Activated CD4-positive, alpha-beta T cell treated with anti-CD3 and anti-CD28 coated beads, Interleukin-2, amount 50 U/mL, for 4 hours (primary cell): ENCODE measurements around the gene BPIFB1.

Source experiments
- DNase-seq, 2 experiments: peaks; one replicate each; pipeline ENCODE4 v3.0.0-alpha.2; 2020

Gene BPIFB1, protein sequence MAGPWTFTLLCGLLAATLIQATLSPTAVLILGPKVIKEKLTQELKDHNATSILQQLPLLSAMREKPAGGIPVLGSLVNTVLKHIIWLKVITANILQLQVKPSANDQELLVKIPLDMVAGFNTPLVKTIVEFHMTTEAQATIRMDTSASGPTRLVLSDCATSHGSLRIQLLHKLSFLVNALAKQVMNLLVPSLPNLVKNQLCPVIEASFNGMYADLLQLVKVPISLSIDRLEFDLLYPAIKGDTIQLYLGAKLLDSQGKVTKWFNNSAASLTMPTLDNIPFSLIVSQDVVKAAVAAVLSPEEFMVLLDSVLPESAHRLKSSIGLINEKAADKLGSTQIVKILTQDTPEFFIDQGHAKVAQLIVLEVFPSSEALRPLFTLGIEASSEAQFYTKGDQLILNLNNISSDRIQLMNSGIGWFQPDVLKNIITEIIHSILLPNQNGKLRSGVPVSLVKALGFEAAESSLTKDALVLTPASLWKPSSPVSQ

DNA sequence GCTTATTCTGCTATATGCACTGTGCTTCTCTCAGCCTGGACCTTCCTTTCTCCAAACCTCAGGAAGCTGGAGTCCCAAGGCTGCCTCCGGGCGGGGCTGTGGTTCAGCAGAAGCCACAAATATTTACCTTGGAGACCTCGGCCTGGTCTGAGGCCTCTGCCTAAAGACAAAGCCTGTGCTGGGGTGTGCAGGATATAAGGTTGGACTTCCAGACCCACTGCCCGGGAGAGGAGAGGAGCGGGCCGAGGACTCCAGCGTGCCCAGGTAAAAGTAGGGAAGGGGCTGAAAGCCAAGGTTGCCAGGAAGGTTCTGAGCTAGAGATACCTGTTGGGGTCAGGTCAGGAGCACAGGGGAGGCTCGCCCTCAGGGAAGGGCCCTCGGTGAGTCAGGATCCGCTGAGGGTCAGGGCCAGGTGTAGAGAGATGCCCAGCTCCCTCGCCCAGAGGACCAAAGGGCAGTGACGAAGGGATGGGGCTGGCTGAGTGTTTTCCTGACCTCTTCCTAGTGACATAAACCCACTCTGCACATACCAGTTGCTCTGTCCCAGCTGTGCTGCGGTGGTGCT, at the start of gene BPIFB1:
TSS of gene BPIFB1 (plus strand) at position 224 of the 565 bp plus-strand sequence. CDS start 2,860 bp downstream, outside the sequence.
- DNase-seq, result no peak

DNA sequence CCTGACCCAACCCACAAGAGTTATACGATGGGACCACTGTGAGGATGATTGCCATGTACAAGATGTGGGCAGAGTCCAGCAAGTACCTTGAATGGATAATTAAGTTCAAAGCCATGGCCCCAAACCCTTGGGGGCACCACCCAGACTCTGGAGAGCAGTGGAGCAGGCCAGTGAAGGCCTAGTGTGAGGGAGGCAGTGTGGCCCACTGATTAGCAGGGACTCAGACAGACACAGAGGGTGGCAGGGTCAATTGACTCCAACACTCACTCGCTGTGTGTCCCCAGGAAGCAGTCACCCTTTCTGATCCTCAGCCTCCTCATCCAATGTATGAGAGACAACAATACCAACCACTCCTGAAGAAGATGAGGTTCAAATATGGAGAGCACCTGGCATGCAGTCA, 49.0 kb upstream of the BPIFB1 start:
- no peak for DNase-seq

DNA sequence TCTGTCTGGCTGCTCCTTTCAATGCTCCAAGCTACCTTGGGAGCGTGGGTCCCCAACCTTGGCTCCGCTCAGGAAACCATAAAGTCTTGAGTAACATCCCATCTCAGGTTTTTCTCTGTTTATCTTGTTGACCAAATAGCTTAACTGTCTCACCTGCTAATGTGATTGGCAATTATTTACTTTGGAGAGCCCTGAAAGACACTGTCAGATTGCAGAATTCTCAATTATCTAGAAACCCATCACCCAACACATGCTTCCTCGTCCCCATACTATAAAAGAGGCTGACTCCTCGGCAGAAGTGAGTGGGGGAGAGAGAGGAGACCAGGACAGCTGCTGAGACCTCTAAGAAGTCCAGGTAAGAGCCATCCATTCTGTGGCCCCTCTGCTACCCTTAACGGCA, 47.3 kb upstream of the BPIFB1 start, which contains the start of gene BPIFA1:
TSS of gene BPIFA1 (plus strand) at position 301 of the 400 bp plus-strand sequence. CDS start 1,716 bp downstream, outside the sequence.
- DNase-seq, result no peak

DNA sequence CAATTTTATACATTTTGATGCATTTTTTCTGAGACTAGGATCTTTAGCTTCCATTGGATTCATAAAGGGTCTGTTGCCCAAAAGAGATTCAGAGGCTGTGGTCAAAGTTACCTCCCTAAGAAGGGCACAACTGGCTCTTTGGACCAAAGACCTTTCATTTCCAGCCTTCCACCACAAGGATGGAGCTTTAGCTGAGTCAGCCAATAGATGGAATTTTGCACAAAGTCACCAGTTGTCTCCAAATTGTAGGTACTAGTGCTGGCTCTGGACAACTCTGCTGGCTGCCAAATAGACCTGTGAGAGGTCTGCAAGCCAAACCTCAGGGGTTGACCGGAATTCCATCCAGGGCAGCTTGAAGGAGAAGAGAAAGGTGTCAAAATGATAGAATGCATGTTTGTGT, 46.7 kb upstream of the BPIFB1 start:
- DNase-seq, result no peak

DNA sequence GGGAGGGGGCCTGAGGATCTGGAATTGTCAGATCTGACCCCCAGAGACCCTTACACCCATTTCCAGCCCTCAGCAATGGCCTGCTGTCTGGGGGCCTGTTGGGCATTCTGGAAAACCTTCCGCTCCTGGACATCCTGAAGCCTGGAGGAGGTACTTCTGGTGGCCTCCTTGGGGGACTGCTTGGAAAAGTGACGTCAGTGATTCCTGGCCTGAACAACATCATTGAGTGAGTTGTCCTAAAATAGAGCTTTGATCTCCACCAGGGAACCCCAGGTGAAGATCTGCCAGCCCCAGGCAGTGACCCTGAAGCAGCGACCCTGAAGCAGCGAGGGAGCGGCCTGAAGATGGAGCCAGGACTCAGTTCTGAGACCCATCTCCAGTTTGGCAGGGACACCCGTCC, 45.0 kb upstream of the BPIFB1 start:
- DNase-seq, result no peak

DNA sequence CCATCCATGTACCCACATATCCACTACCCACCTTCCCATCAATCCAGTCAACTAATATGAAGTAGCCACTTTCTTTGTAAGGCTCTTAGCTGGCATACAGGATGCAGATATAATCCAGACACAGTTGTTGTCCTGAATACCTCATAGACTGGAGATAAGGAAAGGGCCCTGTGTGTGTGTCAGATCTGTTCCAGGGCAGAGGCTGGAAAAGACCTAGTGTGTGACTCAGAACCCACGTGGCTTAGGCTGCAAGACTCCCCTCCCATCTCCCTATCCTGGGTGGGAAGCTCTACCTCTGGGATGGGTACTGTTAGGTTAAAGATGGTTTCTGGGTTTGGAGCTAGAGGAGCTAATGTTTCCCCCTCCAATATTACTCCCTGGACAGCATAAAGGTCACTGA, 43.6 kb upstream of the BPIFB1 start:
- no peak for DNase-seq

DNA sequence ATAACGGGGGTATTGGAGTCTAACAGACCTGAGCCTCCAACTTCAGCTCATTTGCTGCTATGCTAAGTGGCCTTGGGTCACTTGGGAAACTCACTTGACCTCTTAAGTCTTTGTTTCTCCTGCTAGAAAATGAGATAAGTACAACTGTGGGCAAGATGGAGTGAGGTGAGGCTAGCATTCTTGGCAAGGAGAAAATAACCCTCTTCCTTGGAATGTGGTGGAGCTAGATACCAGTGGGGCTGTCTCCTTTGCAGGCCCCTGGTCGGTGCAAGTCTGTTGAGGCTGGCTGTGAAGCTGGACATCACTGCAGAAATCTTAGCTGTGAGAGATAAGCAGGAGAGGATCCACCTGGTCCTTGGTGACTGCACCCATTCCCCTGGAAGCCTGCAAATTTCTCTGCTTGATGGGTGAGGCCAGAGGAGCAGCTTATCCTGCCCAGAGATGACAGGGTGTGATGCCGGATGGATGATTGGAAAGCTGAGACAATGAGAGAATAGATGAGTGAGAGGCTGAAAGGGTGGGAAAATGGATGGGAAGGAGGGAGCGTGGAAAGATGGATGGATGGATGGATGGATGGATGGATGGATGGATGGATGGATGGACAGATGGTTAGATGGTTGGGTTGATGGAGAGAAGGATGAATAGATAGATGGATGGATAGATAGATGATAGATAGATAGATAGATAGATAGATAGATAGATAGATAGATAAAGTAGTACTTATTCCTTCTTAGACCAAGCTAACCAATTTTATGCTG, 42.9 kb upstream of the BPIFB1 start:
- DNase-seq, result no peak

DNA sequence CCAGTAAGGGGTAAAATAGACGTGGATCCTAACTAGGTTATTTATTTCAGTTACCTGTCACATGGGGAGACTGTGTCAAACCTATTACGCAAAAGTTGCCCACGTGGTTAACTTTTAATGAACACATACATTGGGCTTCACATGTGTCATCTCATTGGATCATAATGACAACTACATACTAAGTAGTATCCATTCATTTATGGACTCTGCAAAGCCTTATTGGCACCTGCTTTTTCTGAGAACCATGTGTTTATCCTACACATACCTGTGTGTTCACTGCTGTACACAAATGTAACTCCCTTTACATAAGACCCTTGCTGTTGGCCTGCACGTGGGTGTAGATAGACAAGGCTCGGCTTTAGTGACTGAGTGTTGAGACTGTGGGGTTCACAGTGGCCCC, 42.1 kb upstream of the BPIFB1 start:
- no peak for DNase-seq

DNA sequence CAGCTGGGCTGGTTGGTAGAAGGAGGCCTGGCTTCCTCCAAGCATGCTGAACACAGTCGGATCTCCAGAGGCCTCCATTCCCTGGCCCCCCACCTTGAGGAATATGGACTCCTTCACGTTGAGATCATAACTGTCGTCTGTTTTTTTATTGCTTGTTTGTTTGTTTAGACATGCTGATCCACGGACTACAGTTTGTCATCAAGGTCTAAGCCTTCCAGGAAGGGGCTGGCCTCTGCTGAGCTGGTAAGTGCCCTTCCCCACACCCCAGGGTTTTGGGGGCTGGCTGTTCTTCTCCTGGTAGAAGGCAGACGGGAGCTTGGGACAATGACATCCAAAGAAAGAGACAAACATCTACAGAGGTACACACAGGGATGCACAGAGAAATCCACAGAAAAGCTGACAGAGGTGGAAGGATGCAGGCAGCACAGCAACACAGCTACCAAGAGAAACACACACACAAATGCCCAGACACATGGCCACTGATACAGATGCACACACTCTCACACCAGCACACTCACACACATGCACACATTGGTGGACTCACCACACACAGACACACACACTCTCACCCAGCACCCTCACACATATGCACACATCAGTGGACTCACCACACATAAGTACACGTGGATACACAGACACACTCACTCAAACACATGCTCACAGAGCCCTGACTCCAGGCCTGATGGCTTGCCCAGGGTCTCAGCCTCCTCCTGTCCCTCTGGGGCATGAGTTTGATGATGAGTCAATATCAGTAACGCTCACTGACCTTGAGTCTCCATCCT, 40.5 kb upstream of the BPIFB1 start:
- DNase-seq, result no peak

DNA sequence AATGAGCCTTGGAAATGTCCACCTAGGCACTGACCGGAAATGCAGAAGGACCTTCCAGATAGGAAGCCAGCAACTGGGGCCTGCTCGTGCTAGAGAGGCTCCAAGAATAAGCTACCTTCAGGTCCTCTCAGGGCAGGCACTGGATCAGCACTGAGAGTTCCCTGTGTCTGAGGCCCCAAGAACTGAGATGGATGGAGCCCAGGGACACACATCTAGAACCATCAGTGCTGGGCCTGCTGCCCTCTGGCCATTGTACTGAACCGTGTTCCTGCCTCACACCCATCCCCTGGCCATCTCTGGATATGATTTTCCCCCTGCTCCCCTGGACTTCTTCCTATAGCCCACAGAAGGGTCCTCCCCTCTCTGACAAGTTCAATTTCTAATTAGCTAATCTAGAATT, 36.9 kb upstream of the BPIFB1 start:
- no peak for DNase-seq

DNA sequence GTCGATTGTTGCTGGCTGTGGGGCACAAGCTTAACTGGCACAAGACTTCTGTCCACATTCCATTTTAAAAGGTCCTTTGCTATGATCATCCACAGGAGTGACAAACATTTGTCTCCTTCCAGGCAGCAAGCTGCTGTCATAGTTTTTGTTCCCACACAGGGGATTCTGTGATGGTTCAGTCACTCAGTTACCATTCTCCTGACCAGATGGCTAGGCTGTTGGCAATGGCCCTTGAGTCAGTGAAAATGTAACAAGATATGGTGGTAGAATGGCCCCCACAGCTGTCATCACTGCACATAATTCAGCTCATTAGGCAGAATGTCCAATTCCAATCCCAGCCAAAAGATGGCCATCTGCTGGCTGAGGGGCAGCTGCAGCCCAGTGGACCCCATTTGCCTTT, 33.6 kb upstream of the BPIFB1 start:
- DNase-seq, result no peak

DNA sequence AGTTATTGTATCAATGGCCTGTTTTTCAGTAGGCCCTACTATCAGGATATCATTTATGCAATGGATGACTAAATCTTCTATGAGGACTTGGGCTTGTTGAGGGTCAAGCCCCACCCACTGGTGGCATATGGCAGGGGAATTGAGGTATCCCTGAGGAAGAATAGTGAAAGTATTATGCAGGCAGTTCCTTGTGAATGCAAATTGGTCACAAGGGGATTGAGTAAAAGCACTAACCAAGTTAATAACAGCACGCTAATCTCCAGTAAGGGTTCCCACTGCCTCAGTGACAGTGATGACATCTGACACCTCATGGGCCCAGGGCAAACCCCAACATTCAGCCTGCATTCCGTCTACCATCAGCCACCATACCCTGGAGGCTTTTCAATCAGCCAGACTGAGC, 32.3 kb upstream of the BPIFB1 start:
- DNase-seq, result no peak

DNA sequence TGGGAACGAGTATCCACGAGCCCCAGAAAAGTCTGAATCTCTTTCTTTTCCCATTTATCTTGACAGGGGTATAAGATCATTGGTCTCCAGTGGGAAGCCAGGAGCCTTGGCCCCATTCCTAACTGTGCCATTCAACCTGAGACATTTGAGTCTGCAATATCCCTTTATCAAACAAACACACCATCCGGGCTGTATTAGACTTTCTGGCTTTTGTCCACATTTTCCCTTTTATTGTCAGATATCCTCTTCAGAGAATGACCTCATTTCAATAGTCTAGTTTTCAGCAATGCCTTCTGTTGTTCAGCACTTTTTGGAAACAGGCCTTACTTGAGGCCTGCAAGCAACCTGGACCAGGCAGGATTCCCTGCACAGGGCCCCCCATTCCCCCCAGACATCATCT, 31.5 kb upstream of the BPIFB1 start:
- DNase-seq, result no peak

DNA sequence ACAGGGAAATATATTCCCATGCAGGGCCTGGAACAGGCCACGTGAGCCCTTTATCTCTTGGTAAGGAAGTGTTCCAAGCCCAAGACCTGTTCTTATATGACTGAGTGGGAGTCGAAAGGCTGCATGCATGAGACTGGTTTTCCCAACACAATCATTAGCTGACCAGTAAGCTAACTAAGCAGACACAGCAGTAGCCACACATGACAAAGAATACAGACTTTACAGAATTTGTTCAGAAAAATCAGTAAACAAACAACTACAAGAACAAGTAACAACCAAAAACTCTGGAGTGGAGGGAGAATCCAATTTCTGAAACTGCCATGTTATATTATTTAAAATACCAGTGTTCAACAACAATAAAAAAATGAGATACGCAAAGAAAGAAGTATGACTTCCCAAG, 30.6 kb upstream of the BPIFB1 start:
- DNase-seq, result no peak

DNA sequence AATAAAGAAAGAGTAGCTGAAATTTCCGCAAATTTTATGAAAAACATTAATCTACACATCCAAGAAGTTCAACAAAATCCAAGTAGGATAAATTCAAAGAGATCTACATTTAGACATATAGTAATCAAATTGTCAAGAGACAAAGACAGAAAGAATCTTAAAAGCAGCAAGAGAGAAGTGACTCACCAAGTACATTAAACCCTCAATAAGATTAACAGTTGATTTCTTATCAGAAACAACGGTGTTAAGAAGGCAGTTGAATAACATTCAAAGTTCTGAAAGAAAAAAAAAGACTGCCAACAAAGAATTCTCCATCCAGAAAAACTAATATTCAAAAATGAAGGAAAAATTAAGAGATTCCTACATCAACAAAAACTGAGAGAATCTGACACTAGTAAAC, 28.0 kb upstream of the BPIFB1 start:
- DNase-seq, result no peak

DNA sequence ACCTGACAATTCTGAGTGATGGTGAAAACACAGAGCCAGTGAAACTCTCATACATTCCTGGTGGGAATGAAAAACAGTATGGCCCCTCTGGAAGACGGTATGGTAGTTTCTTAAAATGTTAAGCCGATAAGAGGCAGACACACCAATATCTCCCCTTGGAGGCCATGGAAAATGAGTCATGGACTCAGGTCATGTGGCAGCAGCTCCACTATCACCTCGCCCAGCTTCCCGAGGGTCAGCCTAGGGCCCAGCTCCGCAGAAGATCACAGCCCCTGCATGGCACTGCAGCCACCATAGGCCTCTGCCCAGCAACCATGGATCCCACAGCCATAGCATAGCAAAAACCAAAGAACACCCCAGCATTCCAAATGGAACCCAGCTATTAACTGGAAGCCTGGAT, 25.8 kb upstream of the BPIFB1 start:
- DNase-seq, result no peak

DNA sequence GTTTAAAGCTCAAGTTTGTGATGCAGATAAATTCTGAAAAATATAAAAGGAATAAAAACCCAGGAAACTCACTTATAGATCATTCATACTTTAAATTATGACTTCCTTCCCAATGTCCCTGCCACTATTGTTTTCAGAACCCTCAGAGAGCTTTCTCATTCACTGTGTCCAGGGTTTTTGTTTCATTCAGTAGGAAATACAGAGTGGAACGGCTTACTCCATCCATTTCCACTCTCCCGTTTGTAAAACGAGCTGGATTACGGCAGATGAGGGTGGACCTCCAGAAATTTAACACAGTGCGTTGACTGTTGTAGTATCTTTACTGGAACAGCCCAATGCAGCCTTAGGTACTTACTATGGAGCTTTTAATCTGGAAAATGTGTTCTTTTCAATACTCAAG, 23.6 kb upstream of the BPIFB1 start:
- no peak for DNase-seq

DNA sequence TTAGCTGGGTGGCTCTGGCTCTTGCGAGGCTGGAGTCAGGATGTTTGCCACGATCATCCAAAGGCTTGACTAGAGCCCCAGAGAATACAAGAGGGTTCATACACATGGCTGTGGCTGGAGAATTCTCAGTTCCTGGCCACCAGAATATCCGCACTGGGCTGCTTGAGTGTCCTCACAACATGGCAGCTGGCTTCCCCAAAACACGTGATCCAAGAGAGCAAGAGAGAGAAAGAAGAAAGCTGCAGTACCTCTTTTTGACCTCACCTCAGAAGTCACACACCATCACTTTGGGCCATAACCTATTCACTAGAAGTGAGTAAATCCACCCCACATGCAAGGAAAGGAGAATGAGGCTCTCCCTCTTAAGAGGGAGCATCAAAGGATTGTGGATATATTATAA, 21.5 kb upstream of the BPIFB1 start:
- no peak for DNase-seq

DNA sequence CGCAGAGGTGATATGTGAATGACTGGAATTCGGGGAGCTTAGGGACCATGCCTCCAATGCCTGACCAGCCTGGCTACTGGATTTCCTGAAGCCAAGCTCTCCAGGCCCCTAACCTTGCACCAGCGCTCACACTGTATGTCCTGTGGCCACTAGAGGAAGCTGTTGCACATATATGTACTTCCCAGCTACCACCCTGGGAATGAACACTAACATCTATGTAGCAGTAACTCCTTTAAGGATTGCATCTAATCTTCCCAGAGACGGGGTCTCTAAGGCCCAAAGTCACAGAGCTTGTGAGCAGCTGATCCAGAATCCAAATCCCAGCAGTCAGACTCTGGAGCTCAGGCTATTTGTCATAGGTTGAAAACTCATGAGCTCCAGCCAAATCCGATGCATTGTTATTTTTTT, 20.4 kb upstream of the BPIFB1 start:
- DNase-seq, result no peak

DNA sequence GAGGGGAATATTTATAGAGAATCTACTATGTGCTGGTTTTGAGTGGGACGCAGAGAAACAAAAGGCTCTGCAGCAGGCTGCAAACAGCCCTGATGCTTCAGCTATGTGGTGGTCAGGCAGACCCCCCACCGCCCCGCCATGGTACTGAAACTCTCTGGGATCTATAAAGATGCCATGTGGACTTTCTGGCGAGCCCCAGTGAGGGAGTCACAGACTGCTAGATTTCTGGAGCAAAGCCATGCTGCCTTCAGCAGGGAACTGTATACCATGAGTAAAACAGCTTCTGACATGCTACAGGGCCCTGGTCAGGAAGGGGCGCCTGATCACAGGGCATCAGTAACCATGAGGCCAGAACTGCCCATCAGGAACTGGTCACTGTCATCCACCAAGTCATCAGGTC, 19.2 kb upstream of the BPIFB1 start:
- DNase-seq, result no peak

DNA sequence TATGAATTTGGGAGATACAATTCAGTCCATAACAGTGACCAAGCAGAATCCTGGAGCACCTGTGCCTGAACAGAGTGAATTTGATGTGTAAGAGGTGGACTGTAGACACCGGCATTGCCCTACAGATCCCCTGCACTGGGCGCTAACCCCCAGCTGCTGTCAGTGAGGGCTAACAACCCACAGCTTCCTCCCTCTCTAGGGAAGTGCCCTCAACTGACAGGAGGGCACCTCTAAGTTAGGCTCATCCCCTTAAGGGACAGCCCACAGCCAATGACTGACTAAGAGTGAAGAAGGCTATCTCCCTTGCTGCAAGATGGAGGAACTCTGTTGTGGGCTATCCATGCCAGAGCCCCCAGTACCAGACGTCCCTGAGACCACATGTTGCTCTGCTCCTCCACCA, 15.3 kb upstream of the BPIFB1 start:
- DNase-seq, result no peak

DNA sequence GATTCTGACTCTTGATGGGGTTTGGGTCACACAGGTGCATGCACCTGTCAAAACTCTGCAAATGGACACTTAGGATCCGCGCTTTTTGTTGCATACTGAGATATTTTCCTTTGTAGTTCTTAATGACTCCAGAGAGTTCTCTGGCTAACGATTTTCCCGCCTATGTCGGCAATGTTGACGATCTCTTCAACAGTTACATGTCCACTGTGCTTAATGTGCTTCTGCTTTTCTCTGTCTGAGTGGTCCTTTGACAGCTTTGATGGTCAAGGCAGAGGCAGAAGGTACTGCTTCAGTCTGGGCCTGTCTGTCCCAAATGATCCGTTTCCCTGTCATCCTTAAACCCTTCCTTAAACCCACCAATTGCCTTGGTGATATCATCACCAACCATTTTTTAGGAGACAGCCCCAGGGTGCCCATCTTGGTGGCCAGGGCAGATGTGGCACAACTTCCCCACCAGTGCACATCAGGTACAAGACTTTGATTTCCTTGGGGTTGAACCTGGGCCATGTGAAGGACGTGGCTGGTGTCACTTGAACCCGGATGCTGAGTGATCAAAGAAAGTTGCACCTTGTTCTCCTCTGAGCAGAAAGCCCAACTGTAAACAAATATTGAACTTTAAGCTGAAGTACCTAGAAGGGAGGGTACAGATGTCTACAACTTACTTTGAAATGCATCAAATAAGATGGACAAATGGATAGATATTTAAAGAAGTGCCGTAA, 10.7 kb upstream of the BPIFB1 start:
- DNase-seq, result no peak
